ENCODE results near the gene EML4.
A peak's percentile ranks its signal among the peaks of the same experiment; 100 is the strongest.

The EML4 gene

GRCh38 chr2:42141687-42142546 is 27.2 kb upstream of the EML4 start:
- peak overlapping the region; percentile 54 for H3K4me3 ChIP-seq (ENCODE audit: low read depth, low read length)
- TF ChIP-seq CTCF (IDR thresholded peaks at IDR 0.05; ENCODE audit: low read depth, low read length): no peak

GRCh38 chr2:42142547-42143184 is 26.5 kb upstream of the EML4 start:
- TF ChIP-seq CTCF (IDR thresholded peaks at IDR 0.05; ENCODE audit: low read depth, low read length): no peak
- peak overlapping the region; percentile 54 for H3K4me3 ChIP-seq (ENCODE audit: low read depth, low read length)

- H3K4me3 ChIP-seq (ENCODE audit: low read depth, low read length): no peak overlapping the region
- TF ChIP-seq CTCF (IDR thresholded peaks at IDR 0.05; ENCODE audit: low read depth, low read length): no peak
These were observed 21.4 kb upstream of the EML4 start for GRCh38 chr2:42147641-42148274.

GRCh38 chr2:42150159-42150558 is 19.0 kb upstream of the EML4 start:
- TF ChIP-seq CTCF (IDR thresholded peaks at IDR 0.05; ENCODE audit: low read depth, low read length): no peak
- H3K4me3 ChIP-seq (ENCODE audit: low read depth, low read length): no peak overlapping the region

- no peak for TF ChIP-seq CTCF (IDR thresholded peaks at IDR 0.05; ENCODE audit: low read depth, low read length)
- no peak overlapping the region for H3K4me3 ChIP-seq (ENCODE audit: low read depth, low read length)
These were observed 15.1 kb upstream of the EML4 start for GRCh38 chr2:42153944-42154581.

GRCh38 chr2:42156721-42157120 is 12.4 kb upstream of the EML4 start:
- TF ChIP-seq CTCF (IDR thresholded peaks at IDR 0.05; ENCODE audit: low read depth, low read length): no peak
- H3K4me3 ChIP-seq (ENCODE audit: low read depth, low read length): no peak overlapping the region
